Caco-2 (cell line): ENCODE measurements around the gene SHANK1. TPM values are rescaled to one million over a fixed set of nuclear protein-coding genes. Genes with fewer than 3 reads are reported as not detected.

ENCODE experiments used
- BruUV-seq: library from RNA; stranded (reverse); fragments of 400-500 nt; replicated peaks from 2 replicates; lab custom pipeline; 2021; lab: Mats Ljungman, UMichigan
- CTCF ChIA-PET: fragments of 300-600 bp; sonication (Branson Sonifier 250); formaldehyde crosslinking; loops from one replicate; lab custom pipeline; 2022; ENCODE audit warnings: antibody characterized with exemption; lab: Charles Lee
- POLR2A ChIA-PET: fragments of 300-600 bp; sonication (Branson Sonifier 250); formaldehyde crosslinking; loops from one replicate; lab custom pipeline; 2022; ENCODE audit warnings: antibody characterized with exemption; lab: Charles Lee
- DNase-seq, 2 experiments: peaks; one replicate each; pipeline versions ENCODE4 v3.0.0 to v3.0.0-alpha.2; 2020 to 2022
- H3K27me3 ChIP-seq: replicated peaks from 2 replicates; pipeline ENCODE4 v1.6.0; 2011; ENCODE audit warnings: low read length; ENCODE audit not compliant: control insufficient read depth, insufficient read depth
- H3K36me3 ChIP-seq: 2 replicates; pipeline ENCODE4 v1.5.1; 2011; ENCODE audit warnings: low read length; ENCODE audit not compliant: control insufficient read depth, insufficient read depth
- H3K4me1 ChIP-seq: fragments of 250-450 bp; sonication (Bioruptor Pico); 2 replicates; pipeline ENCODE4 v1.5.1; 2020; ENCODE audit warnings: mild to moderate bottlenecking
- H3K4me3 ChIP-seq: 2 replicates; pipeline ENCODE4 v1.5.1; 2011; ENCODE audit warnings: low read depth, mild to moderate bottlenecking, control low read depth, low read length
- H3K9me3 ChIP-seq: fragments of 250-450 bp; sonication (Bioruptor Pico); 2 replicates; pipeline ENCODE4 v1.5.1; 2020; ENCODE audit warnings: mild to moderate bottlenecking, moderate library complexity
- H3K27ac Mint-ChIP-seq: one replicate; pipeline ENCODE4 v1.8.0; 2022; ENCODE audit warnings: mixed read lengths; ENCODE audit not compliant: unreplicated experiment
- H3K27me3 Mint-ChIP-seq: one replicate; pipeline ENCODE4 v1.8.0; 2022; ENCODE audit warnings: mixed read lengths; ENCODE audit not compliant: insufficient read depth, unreplicated experiment
- H3K36me3 Mint-ChIP-seq: one replicate; pipeline ENCODE4 v1.8.0; 2022; ENCODE audit warnings: mild to moderate bottlenecking, mixed read lengths; ENCODE audit not compliant: insufficient read depth, unreplicated experiment
- H3K4me1 Mint-ChIP-seq: one replicate; pipeline ENCODE4 v1.8.0; 2022; ENCODE audit warnings: low read depth, mixed read lengths; ENCODE audit not compliant: unreplicated experiment
- H3K4me3 Mint-ChIP-seq: one replicate; pipeline ENCODE4 v1.8.0; 2022; ENCODE audit warnings: mild to moderate bottlenecking, moderate library complexity, mixed read lengths; ENCODE audit not compliant: unreplicated experiment
- H3K9me3 Mint-ChIP-seq: one replicate; pipeline ENCODE4 v1.8.0; 2022; ENCODE audit warnings: mixed read lengths; ENCODE audit not compliant: unreplicated experiment
- CTCF ChIP-seq, 2 experiments: fragments of 200-600 bp in 1 of 2; IDR thresholded peaks; 1 replicate in 1 of 2; 2 replicates in 1 of 2; pipeline versions ENCODE4 v1.5.1 to v1.8.0; 2011 to 2022; ENCODE audit warnings: antibody characterized with exemption in 1 of 2, control low read depth in 1 of 2, inconsistent platforms in 1 of 2, low read depth in 1 of 2, low read length in 1 of 2, mild to moderate bottlenecking in 1 of 2, moderate library complexity in 1 of 2; ENCODE audit not compliant: insufficient read depth in 1 of 2, severe bottlenecking in 1 of 2, unreplicated experiment in 1 of 2
- intact Hi-C: fragments of 100-400 bp; cut with micrococcal nuclease; formaldehyde crosslinking; loops from one replicate; pipeline ENCODE4 v1.10.0; 2022; ENCODE audit not compliant: unreplicated experiment
- total RNA-seq: library from RNA; stranded (reverse); gene quantifications from 2 replicates; pipeline ENCODE4 v1.2.3, GENCODE V29; 2022

SHANK1 gene
- total RNA-seq, 1 experiment from 2014 or later: not detected

GRCh38 chr19:50723735-50724521 is 4.3 kb upstream of the SHANK1 start:
- Histone ChIP-seq H3K4me3 (peak overlapping the region; percentile 44), H3K27me3 (no peaks in the 10 kb centered on the region), H3K9me3 (no peaks in the 10 kb centered on the region), H3K36me3 (no peaks in the 10 kb centered on the region), H3K4me1 (no peaks in the 10 kb centered on the region)
- ChIA-PET POLR2A (interaction anchor here (1.3 kb wide), 1 partner anchor 81 kb away, joined by 5 read pairs; no protein-coding TSS in a partner anchor), CTCF (interaction anchor here (0.5 to 2.0 kb wide), 8 partner anchors 20 to 519 kb away, joined by 3 to 20 read pairs (median 6); partner anchors contain the start of gene JOSD2)
- H3K27ac Mint-ChIP-seq: peak overlapping the region; percentile 61
- no TSS peak for BruUV-seq
- no peak for DNase-seq
- peaks cover 10% of the 10 kb centered on the region for H3K4me1 Mint-ChIP-seq
- H3K36me3 Mint-ChIP-seq: peaks cover 6% of the 10 kb centered on the region
- H3K27me3 Mint-ChIP-seq: peaks cover 20% of the 10 kb centered on the region
- no peaks in the 10 kb centered on the region for H3K9me3 Mint-ChIP-seq
- intact Hi-C loops: loop anchor here (5.0 kb wide), 1 partner anchor 58 kb away; no protein-coding TSS in a partner anchor
- H3K4me3 Mint-ChIP-seq: peak overlapping the region; percentile 76
- no peak for TF ChIP-seq CTCF (IDR thresholded peaks at IDR 0.05; ENCODE audit: insufficient read depth in 1 of 2, low read depth in 1 of 2, low read length in 1 of 2, severe bottlenecking in 1 of 2, unreplicated experiment in 1 of 2)

- POLR2A ChIA-PET: no interaction called here
- TF ChIP-seq CTCF (IDR thresholded peaks at IDR 0.05; ENCODE audit: insufficient read depth in 1 of 2, low read depth in 1 of 2, low read length in 1 of 2, severe bottlenecking in 1 of 2, unreplicated experiment in 1 of 2): no peak
- intact Hi-C loops: loop anchor here (5.0 kb wide), 1 partner anchor 59 kb away; no protein-coding TSS in a partner anchor
- no peaks in the 10 kb centered on the region for H3K9me3 ChIP-seq
- no peak for DNase-seq
- H3K4me1 ChIP-seq: no peaks in the 10 kb centered on the region
- Mint-ChIP-seq H3K9me3 (no peaks in the 10 kb centered on the region), H3K36me3 (peaks cover 6% of the 10 kb centered on the region), H3K27me3 (peaks cover 23% of the 10 kb centered on the region), H3K4me3 (peak within 1 kb of the TSS; percentile 76), H3K27ac (peak within 1 kb of the TSS; percentile 61), H3K4me1 (peaks cover 10% of the 10 kb centered on the region)
- BruUV-seq: no TSS peak
- H3K36me3 ChIP-seq: no peaks in the 10 kb centered on the region
- CTCF ChIA-PET: interaction anchor here (0.5 to 0.7 kb wide), 2 partner anchors 48 to 518 kb away, joined by 3 read pairs; no protein-coding TSS in a partner anchor
- H3K27me3 ChIP-seq: no peaks in the 10 kb centered on the region; the same call in 1 of the 2 replicates
- H3K4me3 ChIP-seq: peak within 1 kb of the TSS; percentile 44
These were observed 3.5 kb upstream of the SHANK1 start, which contains the start of gene CLEC11A for GRCh38 chr19:50723069-50723468. Gene CLEC11A, plus strand, starts transcription at chr19:50723364. Its CDS starts 162 bp downstream, at chr19:50723526.

GRCh38 chr19:50722201-50723013 is 2.8 kb upstream of the SHANK1 start:
- BruUV-seq: no TSS peak
- CTCF ChIA-PET: interaction anchor here (0.7 kb wide), 1 partner anchor 49 kb away, joined by 3 read pairs; no protein-coding TSS in a partner anchor
- TF ChIP-seq CTCF (IDR thresholded peaks at IDR 0.05; ENCODE audit: insufficient read depth in 1 of 2, low read depth in 1 of 2, low read length in 1 of 2, severe bottlenecking in 1 of 2, unreplicated experiment in 1 of 2): no peak
- H3K4me3 ChIP-seq: no peak overlapping the region
- Mint-ChIP-seq H3K4me1 (peaks cover 10% of the 10 kb centered on the region), H3K36me3 (peaks cover 6% of the 10 kb centered on the region), H3K9me3 (no peaks in the 10 kb centered on the region), H3K4me3 (peak overlapping the region; percentile 76), H3K27me3 (peaks cover 29% of the 10 kb centered on the region), H3K27ac (no peak overlapping the region)
- no peaks in the 10 kb centered on the region for H3K36me3 ChIP-seq
- intact Hi-C loops: loop anchor here (5.0 kb wide), 1 partner anchor 60 kb away; no protein-coding TSS in a partner anchor
- DNase-seq: no peak
- H3K9me3 ChIP-seq: no peaks in the 10 kb centered on the region
- H3K4me1 ChIP-seq: no peaks in the 10 kb centered on the region
- H3K27me3 ChIP-seq: peaks cover 2% of the 10 kb centered on the region
- POLR2A ChIA-PET: no interaction called here
